HG02623 (cell line): ENCODE data around the gene ANKRD29.

Experiments used
- ATAC-seq: cut with Tn5 transposase; IDR thresholded peaks from one replicate; pipeline ENCODE4 v1.9.1; 2021; ENCODE audit warnings: moderate library complexity; ENCODE audit not compliant: unreplicated experiment

Gene ANKRD29, protein sequence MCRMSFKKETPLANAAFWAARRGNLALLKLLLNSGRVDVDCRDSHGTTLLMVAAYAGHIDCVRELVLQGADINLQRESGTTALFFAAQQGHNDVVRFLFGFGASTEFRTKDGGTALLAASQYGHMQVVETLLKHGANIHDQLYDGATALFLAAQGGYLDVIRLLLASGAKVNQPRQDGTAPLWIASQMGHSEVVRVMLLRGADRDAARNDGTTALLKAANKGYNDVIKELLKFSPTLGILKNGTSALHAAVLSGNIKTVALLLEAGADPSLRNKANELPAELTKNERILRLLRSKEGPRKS

DNA sequence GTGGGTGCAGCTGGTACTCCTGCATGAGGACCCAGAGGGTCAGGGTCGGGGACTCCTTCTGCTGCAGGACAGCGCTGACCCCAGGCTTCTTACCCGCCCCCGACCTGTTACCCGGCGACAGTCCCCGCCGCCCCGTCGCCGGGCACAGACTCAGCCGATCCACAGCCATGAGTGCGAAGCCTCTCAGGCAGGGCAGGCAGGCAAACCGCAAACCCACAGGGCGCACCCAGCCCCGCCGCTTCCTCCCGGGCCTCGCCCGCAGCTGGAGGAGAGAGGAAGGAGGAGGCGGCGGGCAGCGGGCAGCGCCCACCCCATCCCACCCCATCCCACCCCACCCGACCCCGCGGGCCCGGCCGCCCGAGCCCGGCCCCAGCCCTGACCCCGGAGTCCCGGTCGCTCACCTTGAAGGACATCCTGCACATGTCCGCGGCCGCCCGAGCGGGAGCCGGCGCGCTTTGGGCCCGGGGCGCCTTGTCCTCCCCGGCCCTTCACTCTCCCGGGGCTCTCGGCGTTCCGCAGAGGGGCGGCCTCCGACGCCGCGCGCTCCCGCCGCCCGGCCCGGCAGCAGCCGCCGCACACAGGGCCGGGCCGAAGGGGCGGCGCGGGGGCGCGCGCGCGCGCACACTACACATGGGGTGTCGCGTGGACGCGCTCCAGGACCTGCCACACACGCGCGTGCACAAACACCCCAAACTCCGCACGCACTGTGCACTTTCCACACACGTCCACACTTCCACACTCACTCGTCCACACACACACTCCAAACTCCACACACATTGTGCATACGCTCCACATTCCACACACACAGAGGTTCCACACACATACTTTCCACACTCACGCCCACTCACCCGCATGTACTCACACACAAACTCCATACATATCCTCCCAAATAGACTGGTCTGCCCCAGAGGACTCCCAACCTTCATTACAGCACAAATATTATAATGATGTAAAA is at the start of gene ANKRD29:
Gene ANKRD29, minus strand, starts transcription at position 603 of the 955 bp plus-strand sequence. Its CDS starts 181 bp downstream, at position 422.
- ATAC-seq = no peak

DNA sequence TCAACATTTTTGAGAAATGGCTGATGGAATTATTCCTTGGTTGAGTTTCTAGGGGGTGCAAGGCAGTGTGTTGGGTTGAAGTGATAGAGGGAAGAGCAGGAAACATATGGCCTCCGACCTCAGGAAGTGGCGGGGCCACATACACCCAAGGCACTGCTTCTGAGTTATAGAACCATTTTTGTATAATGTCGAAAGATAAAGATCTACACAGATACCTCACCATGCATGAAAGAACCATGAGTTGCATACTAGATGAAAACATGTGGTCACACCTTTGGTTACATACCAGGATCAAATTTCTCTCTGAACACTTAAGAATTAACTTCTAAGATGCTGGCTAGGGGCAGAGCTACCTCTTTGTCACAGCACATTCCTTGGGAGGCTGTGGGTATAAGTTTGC is 49.7 kb upstream of the ANKRD29 start:
- no peak for ATAC-seq

DNA sequence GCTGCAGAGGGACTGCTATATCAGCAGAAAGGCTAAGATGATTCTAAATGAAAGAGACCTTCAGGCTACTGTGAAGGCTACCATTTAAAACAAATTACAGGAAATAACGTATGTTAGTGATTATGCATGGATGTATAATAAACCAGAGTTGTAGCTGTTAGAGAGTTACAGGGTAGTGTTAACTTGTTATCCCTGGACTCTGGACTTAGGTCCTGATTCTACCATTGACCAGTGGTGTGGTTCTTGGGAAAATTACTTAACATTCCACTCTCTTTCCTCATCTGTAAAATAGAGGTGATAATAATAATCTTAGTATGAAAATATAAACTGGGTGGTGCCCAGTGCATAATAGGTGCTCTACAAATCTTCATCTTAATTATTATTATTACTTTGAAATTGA is 48.7 kb upstream of the ANKRD29 start:
- ATAC-seq = no peak

DNA sequence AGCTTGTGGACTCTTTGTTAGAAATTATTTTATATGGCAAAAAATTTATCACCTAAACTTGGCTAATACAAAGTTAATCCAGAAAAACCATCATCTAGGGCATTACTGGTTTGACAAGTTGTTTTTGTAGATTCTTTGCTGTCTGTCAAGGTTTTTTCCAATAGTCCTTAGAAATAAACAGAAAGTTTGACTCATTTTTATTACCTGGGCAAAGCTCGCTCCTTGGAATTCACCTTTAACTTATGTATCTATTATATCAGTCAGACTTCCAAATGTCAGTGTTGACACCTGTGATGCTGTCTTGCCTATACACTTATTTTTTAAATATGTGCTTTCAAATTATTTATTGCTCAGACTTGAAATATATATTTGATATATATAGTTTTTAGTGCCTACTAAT is 48.2 kb upstream of the ANKRD29 start:
- ATAC-seq = no peak

DNA sequence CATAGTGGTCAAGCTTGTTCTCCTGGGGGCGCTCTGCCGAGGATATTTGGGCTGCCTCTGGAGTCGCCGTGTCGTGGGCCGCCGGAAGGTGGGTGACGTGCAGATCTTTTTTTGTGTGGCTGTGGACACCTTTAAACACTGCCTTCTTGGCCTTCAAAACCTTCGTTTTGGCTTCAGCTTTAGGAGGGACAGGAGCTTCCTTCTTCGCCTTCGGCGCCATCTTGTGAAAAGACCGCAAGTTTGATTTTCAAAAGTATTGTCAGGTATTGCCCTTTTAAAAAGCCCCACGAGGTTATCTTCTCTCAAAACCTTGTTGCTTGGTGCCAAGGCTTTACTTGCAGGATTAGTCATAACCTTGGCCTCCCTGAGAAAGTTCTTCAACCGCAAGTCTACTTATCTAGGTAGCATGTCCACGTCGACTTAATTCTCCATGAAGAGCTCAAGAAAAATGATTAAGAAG is 47.4 kb upstream of the ANKRD29 start:
- no peak for ATAC-seq

DNA sequence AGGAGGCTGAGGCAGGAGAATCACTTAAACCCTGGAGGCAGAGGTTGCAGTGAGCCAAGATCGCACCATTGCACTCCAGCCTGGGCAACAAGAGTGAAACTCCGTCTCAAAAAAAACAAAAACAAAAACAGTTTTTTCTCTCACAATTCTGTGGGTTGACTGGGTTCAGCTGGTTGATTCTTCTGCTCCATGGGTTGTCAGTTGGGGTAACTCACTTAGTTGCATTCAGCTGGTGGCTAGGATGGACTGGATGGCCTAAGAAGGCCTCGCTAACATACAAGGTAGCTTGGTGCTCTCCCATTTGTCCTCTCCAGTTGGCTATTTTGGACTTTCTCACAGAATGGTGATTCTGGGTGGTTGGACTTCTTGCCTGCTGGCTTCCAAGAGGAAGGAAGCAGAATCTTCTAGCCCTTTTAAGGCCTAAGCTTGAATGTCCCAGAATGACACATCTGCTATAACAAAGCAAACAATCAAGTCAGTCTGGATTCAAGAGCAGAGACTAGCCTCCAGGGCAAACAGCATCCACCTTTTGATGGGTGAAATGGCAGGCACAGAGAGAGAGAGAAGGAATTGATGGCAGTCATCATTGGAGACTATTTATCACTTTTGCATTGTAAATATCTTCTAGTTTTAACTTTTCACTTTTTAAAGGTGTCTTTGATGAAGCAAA is 44.4 kb upstream of the ANKRD29 start:
- ATAC-seq = no peak

DNA sequence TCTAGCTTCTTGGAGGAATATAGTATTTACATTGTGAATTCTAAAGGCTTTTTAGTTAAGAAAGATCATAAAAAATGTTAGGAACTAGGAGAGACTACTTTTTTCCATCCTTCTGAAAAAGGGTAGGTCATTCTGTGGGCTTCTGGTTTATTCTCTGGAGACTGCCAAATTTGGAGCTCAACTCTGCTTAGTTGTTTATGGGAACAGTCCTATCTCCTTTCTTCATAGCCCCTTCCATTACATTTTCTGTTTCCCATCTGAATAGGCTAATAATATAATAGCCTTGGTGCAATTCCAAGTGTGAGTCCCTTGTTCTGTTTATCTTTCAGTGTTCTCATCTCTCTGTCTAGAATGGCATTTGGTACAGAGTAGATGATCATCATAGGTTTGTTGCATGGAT is 42.1 kb upstream of the ANKRD29 start:
- no peak for ATAC-seq

DNA sequence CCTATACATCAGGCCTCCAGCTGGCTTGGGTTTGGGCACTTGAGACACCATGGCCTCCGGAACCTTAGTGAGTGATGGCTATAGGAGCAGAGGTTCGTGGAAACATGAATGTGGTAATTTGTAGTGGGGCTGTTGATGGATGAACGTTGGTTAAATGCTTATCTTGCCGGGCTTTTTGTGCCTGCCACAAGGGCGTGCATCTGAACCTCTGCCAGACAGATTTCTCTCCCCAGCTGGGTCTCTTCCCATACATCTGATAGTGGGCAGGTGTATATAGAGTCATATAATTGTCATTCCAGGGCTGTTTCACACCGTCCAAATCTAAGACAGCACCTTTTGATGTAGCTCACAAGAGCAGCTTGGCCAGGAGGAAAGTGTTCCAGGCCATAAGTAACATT is 41.3 kb upstream of the ANKRD29 start:
- no peak for ATAC-seq

DNA sequence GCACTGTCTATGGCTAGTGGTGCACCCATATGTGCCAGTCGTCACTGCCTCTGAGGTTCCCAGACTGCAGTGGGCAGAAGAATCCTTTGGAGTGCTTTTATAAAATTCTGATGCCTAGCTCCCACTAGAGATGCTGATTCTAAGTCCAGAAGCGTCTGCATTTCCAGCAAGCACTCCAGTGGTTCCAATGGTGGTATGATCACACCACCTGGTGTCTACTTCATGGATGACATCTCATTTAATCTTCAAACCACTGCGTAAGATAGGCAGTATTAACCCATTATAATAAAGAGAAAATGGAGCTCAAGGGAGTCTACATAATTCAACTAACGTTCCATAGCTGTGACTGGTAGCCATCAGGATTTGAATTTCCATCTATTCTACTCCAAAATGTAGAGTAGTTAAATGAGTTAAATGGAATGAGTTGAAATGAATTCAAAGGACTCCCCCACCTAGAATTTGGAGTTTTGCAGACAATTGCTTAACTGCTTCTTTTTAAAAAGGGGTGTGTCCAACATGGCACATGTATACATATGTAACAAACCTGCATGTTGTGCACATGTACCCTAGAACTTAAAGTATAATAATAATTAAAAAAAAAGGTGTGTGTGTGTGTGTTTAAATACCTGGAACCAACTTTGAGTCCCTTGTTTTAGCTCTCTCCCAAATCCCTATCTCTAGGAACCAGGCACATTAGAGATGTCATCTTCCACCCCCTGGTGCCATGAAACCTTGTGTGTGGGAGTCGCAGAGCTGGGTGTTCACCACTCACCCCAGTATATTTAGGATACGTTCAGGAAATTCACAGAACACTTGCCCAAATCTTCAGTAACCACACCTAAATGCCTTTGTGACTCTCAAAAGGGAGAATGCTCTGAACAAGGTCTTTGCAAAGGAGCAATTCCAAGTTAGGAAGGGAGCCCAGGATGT is 40.6 kb upstream of the ANKRD29 start:
- ATAC-seq = no peak

DNA sequence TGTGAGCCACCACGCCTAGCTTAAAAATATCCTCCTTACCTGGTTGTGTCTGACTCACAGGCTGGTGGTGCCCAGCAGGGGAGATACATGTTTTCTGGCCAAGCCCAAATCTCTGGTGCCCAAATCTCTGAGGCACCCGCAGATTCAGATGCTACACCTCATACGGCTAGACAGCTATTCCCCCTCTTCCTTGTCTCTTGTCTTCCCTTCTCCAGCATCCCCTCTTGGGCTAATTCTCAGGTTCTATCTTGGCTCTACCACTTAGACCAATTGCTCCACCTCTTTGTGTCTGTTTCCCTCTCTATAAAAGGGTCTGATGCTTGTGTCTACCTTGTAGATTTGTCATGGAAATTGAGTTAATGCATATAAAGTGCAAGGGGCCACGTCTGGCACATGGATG is 39.9 kb upstream of the ANKRD29 start:
- ATAC-seq = no peak

DNA sequence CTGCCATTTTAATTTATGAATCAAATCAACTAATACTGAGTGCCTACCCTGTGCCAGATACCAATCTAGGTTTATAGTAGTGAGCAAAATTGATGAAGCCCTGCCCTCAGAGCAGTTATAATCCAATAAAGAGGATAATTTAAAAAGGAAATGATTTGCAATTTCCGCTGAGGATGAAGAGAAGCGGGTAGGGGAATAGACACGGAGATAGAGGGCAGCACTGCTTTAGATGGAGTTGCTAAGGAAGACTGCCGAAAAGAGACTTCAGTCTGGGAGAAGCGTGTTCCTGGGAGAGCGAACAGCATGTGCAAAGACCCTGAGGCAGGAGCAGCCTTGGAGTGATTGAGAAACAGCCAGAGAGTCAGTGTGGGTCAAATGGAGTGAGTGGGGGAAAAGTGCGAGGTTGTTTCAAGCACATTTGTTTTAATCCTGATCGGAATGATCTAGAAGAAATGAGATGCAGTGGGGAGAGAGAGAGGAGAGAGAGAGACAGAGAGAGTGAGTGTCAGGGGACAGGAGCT is 38.9 kb upstream of the ANKRD29 start:
- ATAC-seq = no peak

DNA sequence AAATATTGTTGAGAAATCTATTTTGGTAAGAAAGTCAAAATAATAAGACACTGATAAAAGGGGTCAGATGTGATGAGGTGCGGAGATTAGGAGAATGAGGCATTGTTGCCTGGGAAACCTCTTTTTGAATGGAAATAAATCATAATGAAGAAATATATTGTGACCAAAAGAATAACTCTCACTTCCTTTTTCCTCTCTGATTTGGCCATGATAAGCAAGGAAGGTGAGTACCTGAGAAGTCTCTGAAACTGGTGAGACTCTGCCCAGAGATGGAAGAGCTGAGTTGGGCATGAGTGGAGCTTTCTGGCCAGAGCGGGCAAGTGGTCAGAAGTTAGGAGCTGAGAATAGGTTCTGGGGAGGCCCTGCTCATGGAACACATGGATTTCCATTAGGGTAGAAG is 38.3 kb upstream of the ANKRD29 start:
- no peak for ATAC-seq

DNA sequence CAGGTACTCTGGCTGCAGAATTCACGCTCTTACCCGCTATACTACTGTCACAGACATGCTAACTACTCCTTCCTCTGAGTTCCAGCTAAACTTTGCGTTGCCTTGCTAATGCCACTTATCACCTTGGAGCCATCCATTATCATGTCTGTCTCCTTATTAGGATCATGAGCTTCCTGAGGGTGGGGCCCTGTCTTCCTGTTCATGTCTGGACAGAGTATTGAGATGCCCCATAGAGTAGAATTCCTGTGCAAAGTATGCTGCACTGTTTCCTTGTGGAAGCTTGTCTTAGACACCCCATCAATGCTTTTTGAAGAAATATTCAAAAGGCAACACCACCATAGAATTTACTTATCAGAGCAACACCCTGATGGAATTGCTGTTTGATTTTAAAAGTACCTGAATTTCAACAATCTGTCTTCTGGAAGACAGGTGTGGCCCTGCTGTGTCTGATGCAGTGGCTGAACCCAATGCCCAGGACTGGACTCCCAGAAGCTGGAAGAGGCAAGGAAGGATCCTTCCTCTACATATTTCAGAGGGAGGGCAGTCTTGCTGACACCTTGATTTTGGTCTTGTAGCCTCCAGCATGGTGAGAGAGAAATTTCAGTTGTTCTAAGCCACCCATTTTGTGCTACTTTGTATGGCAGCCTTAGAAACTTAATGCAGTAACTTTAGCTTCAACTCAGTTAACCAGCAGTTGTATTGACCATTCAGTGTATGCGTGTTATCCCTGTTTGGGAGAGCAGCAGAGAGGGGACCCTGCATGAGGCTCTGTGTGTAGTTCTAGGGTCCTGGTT is 32.1 kb upstream of the ANKRD29 start:
- no peak for ATAC-seq

DNA sequence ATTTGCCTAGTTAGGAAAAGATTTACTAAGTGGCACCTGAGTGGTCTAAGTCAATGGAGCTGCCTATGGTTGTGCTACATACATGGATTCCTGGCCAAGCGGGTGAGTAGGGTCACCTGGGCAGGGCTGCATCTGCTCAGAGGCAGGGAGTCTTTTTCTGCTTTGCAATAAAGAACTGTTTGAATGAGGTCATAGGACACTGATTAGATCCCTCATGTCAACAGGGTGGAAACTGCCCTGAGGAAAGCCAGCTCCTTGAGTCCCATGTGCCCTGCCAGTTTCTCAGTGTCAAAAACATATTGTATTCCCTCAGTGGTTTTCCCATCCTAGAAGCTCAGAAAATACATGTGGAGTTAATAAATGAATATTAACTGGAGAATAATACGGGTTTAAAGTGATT is 31.1 kb upstream of the ANKRD29 start:
- ATAC-seq = no peak

DNA sequence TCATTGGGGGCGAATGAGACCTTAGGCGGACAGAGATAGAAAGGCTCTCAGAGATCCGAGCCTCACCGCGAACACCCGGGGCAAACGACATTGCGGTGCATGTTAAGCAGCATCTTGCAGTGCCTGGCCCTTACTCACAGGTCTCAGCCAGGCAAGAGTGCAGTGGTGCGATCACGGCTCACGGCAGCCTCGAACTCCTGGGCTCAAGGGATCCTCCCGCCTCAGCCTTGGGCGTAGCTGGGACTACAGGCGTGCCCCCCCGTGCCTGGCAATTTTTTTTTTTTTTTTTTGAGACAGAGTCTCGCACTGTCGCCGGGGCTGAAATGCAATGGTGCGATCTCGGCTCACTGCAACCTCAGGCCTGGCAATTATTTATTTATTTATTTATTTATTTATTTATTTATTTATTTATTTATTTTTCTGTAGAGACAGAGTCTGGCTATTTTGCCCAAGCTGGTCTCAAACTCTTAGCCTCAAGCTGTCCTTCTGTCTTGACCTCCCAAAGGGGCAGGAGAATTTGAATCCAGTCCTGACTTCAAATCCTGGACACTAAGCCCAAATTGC is 27.9 kb upstream of the ANKRD29 start:
- no peak for ATAC-seq

DNA sequence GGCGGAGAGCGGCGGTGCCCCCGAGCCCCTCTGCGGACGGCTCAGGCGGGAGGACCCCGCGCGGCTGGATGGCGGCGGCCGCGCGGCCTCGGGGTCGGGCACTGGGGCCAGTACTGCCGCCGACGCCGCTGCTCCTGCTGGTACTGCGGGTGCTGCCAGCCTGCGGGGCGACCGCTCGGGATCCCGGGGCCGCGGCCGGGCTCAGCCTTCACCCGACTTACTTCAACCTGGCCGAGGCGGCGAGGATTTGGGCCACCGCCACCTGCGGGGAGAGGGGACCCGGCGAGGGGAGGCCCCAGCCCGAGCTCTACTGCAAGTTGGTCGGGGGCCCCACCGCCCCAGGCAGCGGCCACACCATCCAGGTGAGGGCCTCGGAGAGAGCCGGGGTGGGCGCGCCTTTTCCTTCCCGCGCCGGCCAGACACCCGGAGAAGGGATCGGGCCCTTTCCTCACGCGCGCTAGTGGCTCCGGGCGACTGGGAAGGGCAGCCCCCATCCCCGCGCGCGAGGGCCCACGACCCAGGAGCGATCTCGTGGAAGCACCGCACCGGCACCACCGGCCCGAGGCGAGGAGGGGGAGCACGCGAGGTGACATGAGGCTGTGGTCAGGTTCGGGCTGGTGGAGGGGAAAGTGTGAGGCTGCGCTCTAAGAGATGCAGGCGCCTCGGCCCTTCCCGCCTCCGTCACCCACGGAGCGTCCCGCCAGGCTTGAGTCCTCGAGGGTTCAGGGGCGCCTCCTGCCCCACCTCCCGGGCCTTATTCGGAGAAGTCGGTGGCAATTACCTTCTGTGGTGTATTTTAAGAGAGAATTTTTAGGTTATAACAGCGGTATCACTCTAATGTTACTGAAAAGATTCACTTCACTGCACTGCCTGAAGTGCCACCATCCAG is 27.1 kb upstream of the ANKRD29 start:
- ATAC-seq = no peak

DNA sequence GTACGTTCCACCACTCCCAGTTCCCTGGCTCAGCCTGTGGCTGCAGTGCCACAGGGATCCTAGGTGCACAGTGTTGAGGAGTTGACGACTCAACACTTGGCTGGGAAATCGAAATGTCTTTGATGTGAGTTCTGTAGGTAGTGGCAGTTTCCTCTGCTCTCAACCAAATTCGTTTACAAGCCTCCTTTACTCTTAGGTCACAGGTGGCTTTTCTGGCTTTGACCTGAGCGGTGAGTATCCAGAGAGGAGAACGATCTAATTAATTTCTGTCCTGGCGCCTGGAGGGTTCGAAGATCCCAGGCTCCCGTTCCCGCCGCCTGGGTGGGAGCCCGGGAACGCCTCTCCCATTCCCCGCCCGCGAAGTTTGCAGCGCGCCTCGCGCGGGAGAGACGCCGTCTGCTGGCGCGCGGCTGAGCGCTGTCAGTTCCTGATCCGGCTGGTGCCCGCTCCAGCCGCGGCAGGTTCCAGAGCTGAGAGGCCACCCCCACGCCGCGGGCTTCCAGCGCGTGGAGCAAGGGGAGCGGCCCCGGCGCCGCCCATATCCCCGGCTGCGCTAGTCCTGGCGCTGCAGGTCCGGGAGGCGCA is 26.4 kb upstream of the ANKRD29 start, which contains the start of gene LAMA3:
Gene LAMA3, plus strand, starts transcription at position 423 of the 585 bp plus-strand sequence. CDS start 231 bp downstream, outside the sequence.
- ATAC-seq = no peak

DNA sequence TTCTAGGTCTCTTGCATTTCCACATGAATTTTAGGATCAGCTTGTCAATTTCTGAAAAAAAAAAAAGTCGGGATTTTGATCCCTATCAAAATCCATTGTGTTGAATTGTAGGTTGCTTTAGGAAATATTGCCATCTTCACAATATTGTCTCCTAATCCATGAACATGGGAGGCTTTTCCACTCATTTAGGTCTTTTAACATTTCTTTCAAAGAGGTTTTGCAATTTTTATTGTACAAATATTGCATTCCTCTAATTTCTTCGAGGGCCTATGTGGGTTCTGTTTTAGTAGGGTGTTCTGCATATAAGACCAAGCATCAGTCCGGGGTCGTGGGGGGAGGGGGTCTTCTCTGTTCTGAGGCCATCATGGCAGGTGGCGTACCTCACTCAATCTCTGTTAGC is 25.8 kb upstream of the ANKRD29 start:
- ATAC-seq = no peak
